Cardiac fibroblast (primary cell): ENCODE measurements around the gene OCIAD2.

ENCODE experiments used
- DNase-seq, 2 donors: peaks; one replicate each; pipeline versions ENCODE4 v3.0.0 to v3.0.0-alpha.2; 2010; ENCODE audit warnings: low read depth in 2 of 2
- H3K4me3 ChIP-seq, 2 donors: replicated peaks in 1 of 2; 1 replicate in 1 of 2; 2 replicates in 1 of 2; pipeline ENCODE4 v1.5.1; 2011; ENCODE audit warnings: low read depth in 2 of 2, low read length in 2 of 2, mild to moderate bottlenecking in 2 of 2, moderate library complexity in 1 of 2
- CTCF ChIP-seq: IDR thresholded peaks from one replicate; pipeline ENCODE4 v1.5.1; 2011; ENCODE audit warnings: low read depth, mild to moderate bottlenecking, low read length, inconsistent platforms

Gene OCIAD2

GRCh38 chr4:48906206-48907173, at the start of gene OCIAD2:
Gene OCIAD2 (minus strand): TSS chr4:48906774. CDS start chr4:48904549, 2,225 bp downstream.
- peak within 1 kb of the TSS; percentile 55 to 58 for H3K4me3 ChIP-seq
- TF ChIP-seq CTCF, result no peak
- DNase-seq, result peak; percentile 26 to 43

GRCh38 chr4:48954314-48954713, 47.7 kb upstream of the OCIAD2 start:
- TF ChIP-seq CTCF, result no peak
- no peak for DNase-seq

GRCh38 chr4:48949518-48950219, 43.1 kb upstream of the OCIAD2 start:
- H3K4me3 ChIP-seq, result no peak overlapping the region
- no peak for TF ChIP-seq CTCF
- peak in 1 of 2 donors; percentile 33 for DNase-seq

More at GRCh38 chr4:48954314-48954713, 47.7 kb upstream of the OCIAD2 start:
- H3K4me3 ChIP-seq, result no peak overlapping the region

GRCh38 chr4:48949086-48949485, 42.5 kb upstream of the OCIAD2 start:
- DNase-seq, result no peak
- H3K4me3 ChIP-seq, result no peak overlapping the region
- no peak for TF ChIP-seq CTCF

- TF ChIP-seq CTCF, result peak; percentile 7
- DNase-seq, result no peak
- no peak overlapping the region for H3K4me3 ChIP-seq
Observed at GRCh38 chr4:48947731-48948130, 41.2 kb upstream of the OCIAD2 start.

- no peak for DNase-seq
- H3K4me3 ChIP-seq, result no peak overlapping the region
- TF ChIP-seq CTCF, result no peak
Observed at GRCh38 chr4:48945981-48946380, 39.4 kb upstream of the OCIAD2 start.
